ENCODE data around the gene NCOA7.

NCOA7 gene

DNA sequence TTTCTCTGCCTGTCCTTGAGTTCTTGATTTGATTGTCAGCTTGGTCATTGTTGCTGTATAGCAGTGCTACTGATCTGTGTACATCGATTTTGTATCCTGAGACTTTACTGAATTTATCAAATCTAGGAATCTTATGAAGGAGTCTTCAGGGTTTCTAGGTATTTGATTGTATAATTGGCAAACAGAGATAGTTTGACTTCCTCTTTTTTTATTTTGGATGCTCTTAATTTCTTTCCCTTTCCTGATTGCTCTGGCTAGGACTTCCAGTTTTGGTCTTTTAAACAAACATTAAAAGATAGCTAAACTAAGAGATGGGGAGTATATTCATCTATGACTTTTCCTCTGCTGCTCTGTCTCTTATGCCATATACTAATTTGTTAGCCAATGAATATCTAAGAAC, 62.4 kb downstream of the NCOA7 start:
- DNase-seq (ENCODE audit: low spot score in 2 of 2), result no peak
- Histone ChIP-seq H3K27me3 (ENCODE audit: low read depth) (no peaks in the 10 kb centered on the region), H3K4me1 (peaks cover 8% of the 10 kb centered on the region), H3K4me3 (no peak overlapping the region), H3K36me3 (replicated peaks) (no peaks in the 10 kb centered on the region), H3K9me3 (no peaks in the 10 kb centered on the region)
- in situ Hi-C loops (cut with MboI; ENCODE audit: low sequenced_read_pairs), result no loop called here

DNA sequence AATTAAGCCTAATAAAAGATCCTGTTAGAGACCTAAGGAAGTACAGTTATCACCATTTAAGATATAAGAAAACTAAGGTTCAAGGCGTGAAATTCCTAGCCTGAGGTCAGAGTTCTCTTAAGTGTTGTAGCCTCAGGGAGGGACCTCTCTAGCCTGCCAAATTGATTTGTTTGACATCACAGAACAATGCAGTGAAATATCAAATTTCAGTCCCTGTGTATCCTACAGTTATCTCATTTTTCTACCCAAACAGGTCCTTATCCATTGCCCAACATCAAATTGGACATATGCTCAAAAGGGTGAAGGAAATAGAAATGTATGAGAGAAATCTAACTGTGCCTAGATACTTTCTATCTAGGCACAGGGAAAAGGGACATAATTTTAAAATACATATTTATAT, 63.0 kb downstream of the NCOA7 start:
- in situ Hi-C loops (cut with MboI; ENCODE audit: low sequenced_read_pairs), result no loop called here
- Histone ChIP-seq H3K27me3 (ENCODE audit: low read depth) (no peaks in the 10 kb centered on the region), H3K4me3 (no peak overlapping the region), H3K36me3 (replicated peaks) (no peaks in the 10 kb centered on the region), H3K4me1 (peaks cover 8% of the 10 kb centered on the region), H3K9me3 (no peaks in the 10 kb centered on the region)
- DNase-seq (ENCODE audit: low spot score in 2 of 2), result no peak

DNA sequence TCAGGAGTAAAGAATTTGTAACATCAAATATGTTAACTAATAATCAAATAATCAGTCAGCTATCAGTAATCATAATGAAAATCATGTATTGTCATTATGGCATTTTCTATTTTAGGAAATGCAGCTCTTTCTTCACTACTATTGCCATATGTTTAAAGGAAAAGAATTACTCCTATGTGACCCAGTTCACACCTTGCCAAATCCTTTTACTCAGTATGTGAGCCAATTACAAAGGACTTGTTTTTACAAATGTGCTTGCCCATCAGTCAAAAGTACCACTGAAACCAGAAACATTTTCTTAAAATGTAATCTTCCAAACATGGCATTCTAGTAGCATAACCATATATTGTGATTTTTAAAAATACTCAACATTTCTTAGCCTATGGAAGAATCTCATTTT, 63.6 kb downstream of the NCOA7 start:
- Histone ChIP-seq H3K4me1 (peaks cover 5% of the 10 kb centered on the region), H3K27me3 (ENCODE audit: low read depth) (no peaks in the 10 kb centered on the region), H3K9me3 (no peaks in the 10 kb centered on the region), H3K36me3 (replicated peaks) (no peaks in the 10 kb centered on the region), H3K4me3 (no peak overlapping the region)
- no peak for DNase-seq (ENCODE audit: low spot score in 2 of 2)
- in situ Hi-C loops (cut with MboI; ENCODE audit: low sequenced_read_pairs), result no loop called here

DNA sequence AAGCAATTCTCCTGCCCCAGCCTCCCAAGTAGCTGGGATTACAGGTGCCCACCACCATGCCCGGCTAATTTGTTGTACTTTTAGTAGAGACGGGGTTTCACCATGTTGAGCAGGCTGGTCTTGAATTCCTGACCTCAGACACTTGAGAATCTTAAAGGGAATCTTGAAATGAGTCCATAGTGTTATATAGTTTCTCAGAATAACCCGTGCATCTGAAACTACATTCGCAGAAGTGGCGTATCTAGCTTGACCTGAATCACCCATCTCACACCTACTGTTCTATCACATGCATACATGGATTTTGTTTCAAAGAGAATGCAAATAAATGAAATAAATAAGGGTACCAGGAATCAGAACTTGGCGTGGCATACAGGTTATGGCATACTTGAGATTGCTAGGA, 65.0 kb downstream of the NCOA7 start:
- H3K4me3 ChIP-seq, result no peak overlapping the region
- no peak for DNase-seq (ENCODE audit: low spot score in 2 of 2)
- no peaks in the 10 kb centered on the region for H3K36me3 ChIP-seq (replicated peaks)
- in situ Hi-C loops (cut with MboI; ENCODE audit: low sequenced_read_pairs), result no loop called here
- H3K27me3 ChIP-seq (ENCODE audit: low read depth), result no peaks in the 10 kb centered on the region
- H3K4me1 ChIP-seq, result no peaks in the 10 kb centered on the region
- no peaks in the 10 kb centered on the region for H3K9me3 ChIP-seq

DNA sequence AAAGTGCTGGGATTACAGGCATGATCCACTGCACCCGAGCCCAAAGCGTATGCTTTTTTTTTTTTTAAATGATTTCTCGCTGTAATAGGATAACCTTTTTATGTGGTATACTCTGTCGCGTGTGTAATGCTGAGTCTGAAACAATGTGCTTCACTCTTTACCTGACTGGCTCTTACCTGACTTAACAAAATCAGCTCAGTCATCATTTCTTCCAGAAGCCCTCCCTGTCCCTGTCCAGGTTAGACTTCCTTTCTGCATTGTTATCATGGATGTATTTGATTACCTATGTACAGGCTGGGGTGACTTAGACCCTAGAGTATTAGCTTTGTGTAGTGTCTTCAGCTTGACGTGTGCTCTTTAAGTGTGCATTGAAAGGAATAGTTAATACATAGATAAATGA, 67.1 kb downstream of the NCOA7 start:
- Histone ChIP-seq H3K4me3 (no peak overlapping the region), H3K9me3 (no peaks in the 10 kb centered on the region), H3K4me1 (peaks cover 10% of the 10 kb centered on the region), H3K36me3 (replicated peaks) (no peaks in the 10 kb centered on the region), H3K27me3 (ENCODE audit: low read depth) (no peaks in the 10 kb centered on the region)
- DNase-seq (ENCODE audit: low spot score in 2 of 2), result no peak
- in situ Hi-C loops (cut with MboI; ENCODE audit: low sequenced_read_pairs), result no loop called here

DNA sequence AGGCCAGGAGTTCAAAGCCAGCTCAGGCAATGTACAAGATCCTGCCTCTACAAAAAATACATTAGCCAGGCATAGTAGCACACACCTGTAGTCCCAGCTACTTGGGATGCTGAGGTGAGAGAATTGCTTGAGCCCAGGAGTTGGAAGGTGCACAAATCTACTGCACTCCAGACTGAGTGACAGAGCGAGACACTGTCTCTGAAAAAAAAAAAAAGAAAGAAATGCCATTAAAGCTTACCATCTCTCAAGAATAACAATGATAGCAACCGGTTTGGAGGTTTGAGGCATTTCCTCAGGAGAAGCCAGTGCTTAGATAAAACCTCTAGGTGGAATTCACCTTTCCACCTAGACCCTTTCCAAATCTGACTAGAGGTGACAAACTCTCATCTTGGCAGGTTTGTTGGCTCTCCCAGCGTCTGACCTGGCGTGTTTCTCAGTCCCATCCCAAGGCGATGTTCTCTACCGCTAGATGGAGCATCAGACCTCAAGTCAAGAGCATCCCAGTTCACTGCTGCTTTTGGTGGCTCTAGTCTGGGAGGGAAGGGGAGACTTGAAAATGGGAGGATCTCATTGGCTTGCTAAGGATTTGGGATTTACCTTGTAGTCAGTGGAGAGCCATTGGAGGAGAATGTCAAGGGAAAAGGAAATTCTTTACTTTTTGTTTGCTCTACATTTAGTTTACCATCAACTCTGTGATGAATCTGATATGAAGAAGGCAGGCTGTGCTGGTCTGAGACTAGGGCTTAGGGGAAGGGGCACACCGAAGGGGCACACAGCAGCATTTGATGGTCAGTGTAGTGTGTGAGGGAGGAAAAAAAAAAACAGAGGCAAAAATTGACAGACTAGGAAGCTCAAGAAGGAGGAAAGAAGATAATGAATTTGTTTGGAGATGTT, 67.9 kb downstream of the NCOA7 start:
- Histone ChIP-seq H3K36me3 (replicated peaks) (no peaks in the 10 kb centered on the region), H3K4me3 (no peak overlapping the region), H3K9me3 (no peaks in the 10 kb centered on the region), H3K27me3 (ENCODE audit: low read depth) (no peaks in the 10 kb centered on the region), H3K4me1 (peaks cover 18% of the 10 kb centered on the region)
- in situ Hi-C loops (cut with MboI; ENCODE audit: low sequenced_read_pairs), result no loop called here
- no peak for DNase-seq (ENCODE audit: low spot score in 2 of 2)

DNA sequence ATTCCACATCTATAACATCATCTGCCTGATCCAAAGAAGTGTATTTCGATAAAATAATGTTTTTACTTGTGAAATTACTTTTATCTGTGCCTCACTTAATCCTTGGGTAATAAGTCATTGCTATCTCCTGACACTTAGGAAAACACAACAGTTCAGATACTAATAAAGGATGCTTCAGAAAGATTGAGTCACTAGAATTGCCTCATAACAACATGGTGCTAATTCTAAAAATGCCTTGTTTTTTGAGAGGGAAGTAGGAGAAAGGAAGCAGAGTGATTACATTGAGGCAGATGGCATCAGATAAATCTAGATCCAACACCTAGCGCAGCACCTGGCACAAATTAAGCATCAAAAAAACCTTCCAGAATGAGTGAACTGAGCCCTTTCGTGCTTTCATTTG, 69.0 kb downstream of the NCOA7 start:
- H3K4me3 ChIP-seq, result no peak overlapping the region
- peaks cover 19% of the 10 kb centered on the region for H3K4me1 ChIP-seq
- no peaks in the 10 kb centered on the region for H3K27me3 ChIP-seq (ENCODE audit: low read depth)
- in situ Hi-C loops (cut with MboI; ENCODE audit: low sequenced_read_pairs), result no loop called here
- DNase-seq (ENCODE audit: low spot score in 2 of 2), result no peak
- H3K36me3 ChIP-seq (replicated peaks), result no peaks in the 10 kb centered on the region
- no peaks in the 10 kb centered on the region for H3K9me3 ChIP-seq

DNA sequence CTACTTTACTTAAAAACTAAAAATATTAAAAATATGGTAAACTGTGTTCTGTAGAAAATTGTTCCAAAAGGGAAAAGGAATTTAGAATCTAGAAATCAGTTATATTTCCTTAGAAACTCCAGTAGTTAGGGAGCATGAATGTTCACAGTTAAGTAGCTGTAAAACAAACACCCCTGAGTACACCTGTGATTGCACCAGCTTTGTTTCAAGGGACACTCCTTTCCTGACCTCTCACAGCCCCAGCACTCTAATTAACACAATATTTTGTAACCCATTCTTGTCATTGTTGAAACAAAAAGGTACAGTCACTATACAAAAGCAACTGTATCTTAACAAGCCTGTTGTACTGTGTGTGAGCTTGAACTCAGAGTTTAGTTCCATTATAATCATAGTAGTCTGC, 72.3 kb downstream of the NCOA7 start:
- Histone ChIP-seq H3K9me3 (no peaks in the 10 kb centered on the region), H3K4me3 (no peak overlapping the region), H3K27me3 (ENCODE audit: low read depth) (no peaks in the 10 kb centered on the region), H3K36me3 (replicated peaks) (no peaks in the 10 kb centered on the region), H3K4me1 (peaks cover 28% of the 10 kb centered on the region)
- in situ Hi-C loops (cut with MboI; ENCODE audit: low sequenced_read_pairs), result no loop called here
- peak in 1 of 2 experiments; percentile 76 for DNase-seq (ENCODE audit: low spot score in 2 of 2)

DNA sequence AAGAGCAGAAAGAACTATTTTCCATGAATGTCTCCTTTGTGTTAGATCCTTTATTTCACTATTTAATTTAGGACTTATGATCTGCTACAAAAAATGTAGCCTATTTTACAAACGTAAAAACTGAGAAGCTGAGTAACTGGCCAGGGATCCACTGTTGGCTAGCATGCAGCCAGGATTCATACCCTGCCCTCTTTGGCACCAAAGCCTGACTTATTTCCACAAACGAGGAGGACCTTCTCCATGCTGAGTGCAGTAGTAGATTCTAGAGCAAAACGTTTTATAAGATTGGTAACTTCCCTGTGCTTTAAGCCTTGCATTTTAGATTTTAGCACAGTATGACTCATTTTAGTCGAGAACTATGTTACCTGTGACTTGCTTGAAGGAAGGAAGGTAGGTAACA, 74.3 kb downstream of the NCOA7 start:
- in situ Hi-C loops (cut with MboI; ENCODE audit: low sequenced_read_pairs), result no loop called here
- Histone ChIP-seq H3K4me1 (peaks cover 34% of the 10 kb centered on the region), H3K36me3 (replicated peaks) (no peaks in the 10 kb centered on the region), H3K9me3 (no peaks in the 10 kb centered on the region), H3K27me3 (ENCODE audit: low read depth) (no peaks in the 10 kb centered on the region), H3K4me3 (no peak overlapping the region)
- no peak for DNase-seq (ENCODE audit: low spot score in 2 of 2)

DNA sequence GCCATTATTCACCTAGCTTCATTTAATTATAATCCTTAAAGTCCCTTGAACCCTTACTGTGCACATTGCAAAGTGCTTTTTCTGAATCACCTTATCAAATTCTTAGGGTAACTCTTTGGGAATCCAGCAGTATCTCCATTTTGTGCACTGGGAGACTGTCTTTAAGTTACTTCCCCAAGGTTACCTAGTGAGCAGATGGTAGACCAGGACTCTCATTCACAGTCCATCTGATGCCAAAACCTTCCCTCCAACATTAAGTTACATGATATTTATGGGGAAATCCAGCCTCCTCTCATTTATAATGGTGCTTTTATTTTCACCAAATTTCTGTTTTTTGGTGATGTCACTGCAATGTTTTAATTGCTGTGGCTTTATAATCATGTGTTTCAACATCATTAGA, 75.7 kb downstream of the NCOA7 start:
- in situ Hi-C loops (cut with MboI; ENCODE audit: low sequenced_read_pairs), result no loop called here
- Histone ChIP-seq H3K4me3 (no peak overlapping the region), H3K27me3 (ENCODE audit: low read depth) (no peaks in the 10 kb centered on the region), H3K36me3 (replicated peaks) (no peaks in the 10 kb centered on the region), H3K9me3 (no peaks in the 10 kb centered on the region), H3K4me1 (peaks cover 34% of the 10 kb centered on the region)
- DNase-seq (ENCODE audit: low spot score in 2 of 2), result no peak

DNA sequence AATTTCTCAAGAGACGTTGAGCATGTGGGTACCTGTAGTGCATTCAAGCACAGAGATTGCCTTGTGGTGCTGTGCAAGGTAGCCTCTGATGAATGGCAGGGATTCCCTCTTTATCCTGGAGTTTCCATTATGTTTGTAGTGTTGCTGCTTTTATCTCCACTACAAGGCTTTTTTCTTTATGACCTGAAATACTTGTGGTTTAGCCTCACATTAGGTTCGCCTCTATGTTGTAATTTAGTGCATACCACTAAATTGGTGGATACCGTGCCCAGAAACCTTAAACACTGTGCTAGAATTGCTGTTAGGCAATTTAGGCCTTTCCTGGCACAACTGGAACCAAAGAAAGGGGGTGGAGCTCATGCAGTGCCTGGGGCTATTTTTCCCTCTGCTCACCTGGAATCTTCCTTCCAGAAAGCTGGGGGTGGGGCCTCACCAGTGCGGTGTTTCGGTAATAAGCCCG, 76.8 kb downstream of the NCOA7 start:
- Histone ChIP-seq H3K36me3 (replicated peaks) (no peaks in the 10 kb centered on the region), H3K4me3 (no peak overlapping the region), H3K4me1 (peaks cover 37% of the 10 kb centered on the region), H3K9me3 (no peaks in the 10 kb centered on the region), H3K27me3 (ENCODE audit: low read depth) (no peaks in the 10 kb centered on the region)
- peak in 1 of 2 experiments; percentile 37 for DNase-seq (ENCODE audit: low spot score in 2 of 2)
- in situ Hi-C loops (cut with MboI; ENCODE audit: low sequenced_read_pairs), result no loop called here

DNA sequence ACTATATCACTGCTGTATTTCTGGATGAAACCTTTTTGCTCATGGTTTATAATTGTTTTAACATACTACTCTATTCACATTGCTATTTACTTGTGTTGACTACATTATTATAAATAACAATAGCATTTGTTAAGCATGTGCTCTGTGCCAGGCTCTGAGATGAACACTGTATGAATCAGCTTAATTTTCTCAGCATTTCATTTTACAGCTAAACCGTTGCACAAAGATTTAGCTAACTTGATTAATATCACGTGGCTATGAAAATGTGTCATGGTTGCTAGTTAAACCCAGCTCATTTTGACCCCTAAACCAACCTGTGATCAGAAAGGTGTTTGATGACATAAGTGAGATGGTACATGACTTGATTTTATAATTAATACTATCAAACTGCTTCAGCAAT, 77.5 kb downstream of the NCOA7 start:
- Histone ChIP-seq H3K4me3 (no peak overlapping the region), H3K27me3 (ENCODE audit: low read depth) (no peaks in the 10 kb centered on the region), H3K9me3 (no peaks in the 10 kb centered on the region), H3K4me1 (peaks cover 33% of the 10 kb centered on the region), H3K36me3 (replicated peaks) (no peaks in the 10 kb centered on the region)
- no peak for DNase-seq (ENCODE audit: low spot score in 2 of 2)
- in situ Hi-C loops (cut with MboI; ENCODE audit: low sequenced_read_pairs), result no loop called here

DNA sequence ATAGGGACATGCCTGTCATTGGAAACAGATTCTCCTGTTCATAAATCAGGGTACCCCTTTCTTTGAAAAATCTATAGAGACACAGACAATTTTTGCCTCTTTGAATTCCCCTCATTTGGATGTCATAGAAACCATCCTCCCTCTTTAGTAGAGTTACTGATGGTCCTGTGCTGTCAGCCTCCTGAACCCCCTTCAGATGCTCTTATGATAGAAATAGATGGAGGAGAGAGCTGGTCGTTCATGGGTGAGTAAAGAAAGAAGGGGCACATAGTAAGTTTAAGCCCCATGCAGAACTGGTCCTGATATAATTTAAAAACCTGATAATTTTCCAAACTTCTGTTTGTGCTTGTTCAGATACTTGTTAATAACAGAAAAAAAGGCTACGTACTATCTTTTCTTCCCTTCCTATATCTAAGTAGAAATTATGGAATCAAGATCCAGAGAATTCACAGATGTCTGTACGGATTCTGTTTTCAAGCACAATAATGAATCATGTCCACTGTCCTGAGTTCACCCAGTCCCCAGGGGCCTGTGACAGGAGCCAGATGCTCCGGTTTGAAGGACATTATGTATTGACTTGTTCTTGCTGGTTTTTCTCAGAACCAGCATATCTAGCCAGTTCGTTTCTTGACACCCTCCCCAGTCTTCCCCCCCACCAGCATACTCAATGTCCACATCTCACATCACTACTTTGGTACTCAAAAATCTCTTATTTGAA, 78.1 kb downstream of the NCOA7 start:
- H3K27me3 ChIP-seq (ENCODE audit: low read depth), result no peaks in the 10 kb centered on the region
- no peaks in the 10 kb centered on the region for H3K9me3 ChIP-seq
- no peak for DNase-seq (ENCODE audit: low spot score in 2 of 2)
- H3K4me1 ChIP-seq, result peaks cover 30% of the 10 kb centered on the region
- no peak overlapping the region for H3K4me3 ChIP-seq
- in situ Hi-C loops (cut with MboI; ENCODE audit: low sequenced_read_pairs), result no loop called here
- no peaks in the 10 kb centered on the region for H3K36me3 ChIP-seq (replicated peaks)

DNA sequence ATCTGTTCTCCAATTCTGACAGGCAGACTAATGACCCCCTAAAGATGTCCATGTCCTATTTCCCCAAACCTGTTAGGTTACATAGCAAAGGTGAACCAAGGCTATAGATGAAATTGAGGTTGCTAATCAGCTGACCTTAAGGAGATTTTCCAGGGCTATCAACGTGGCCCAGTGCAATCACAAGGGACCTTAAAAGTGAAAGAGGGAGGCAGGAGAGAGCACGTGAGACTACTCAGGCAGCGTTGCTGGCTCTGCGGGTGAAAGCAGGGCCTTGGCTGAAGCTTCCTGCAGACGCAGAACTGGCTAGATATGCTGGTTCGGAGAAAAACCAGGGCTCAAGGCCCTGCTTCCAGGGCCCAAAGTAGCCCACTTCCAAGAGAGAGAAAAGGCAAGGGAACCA, 78.7 kb downstream of the NCOA7 start:
- no peak for DNase-seq (ENCODE audit: low spot score in 2 of 2)
- in situ Hi-C loops (cut with MboI; ENCODE audit: low sequenced_read_pairs), result no loop called here
- Histone ChIP-seq H3K4me3 (no peak overlapping the region), H3K4me1 (peaks cover 30% of the 10 kb centered on the region), H3K27me3 (ENCODE audit: low read depth) (no peaks in the 10 kb centered on the region), H3K36me3 (replicated peaks) (no peaks in the 10 kb centered on the region), H3K9me3 (no peaks in the 10 kb centered on the region)
